ENCODE results near the gene FAM120AOS. TPM values are rescaled to one million over a fixed set of nuclear protein-coding genes. Genes with fewer than 3 reads are reported as not detected.

The FAM120AOS gene
- polyA plus RNA-seq, 1 donor = 52.6 TPM

- DNase-seq = no peak
- Histone ChIP-seq H3K9me3 (ENCODE audit: control insufficient read depth, low read depth, low read length) (no peaks in the 10 kb centered on the region), H3K27me3 (ENCODE audit: control insufficient read depth, insufficient read depth, low read length) (no peaks in the 10 kb centered on the region), H3K36me3 (ENCODE audit: control insufficient read depth, insufficient read depth, low read length) (peaks cover 10% of the 10 kb centered on the region), H3K4me3 (ENCODE audit: low read length) (no peak overlapping the region), H3K27ac (ENCODE audit: low read length) (peak overlapping the region; percentile 97), H3K4me1 (ENCODE audit: control insufficient read depth, insufficient read depth, low read length) (peaks cover 48% of the 10 kb centered on the region)
- 70% methylated on average over 2 of the region's 5 CpGs for WGBS (ENCODE audit: insufficient coverage, low lambda C conversion rate)
Observed at GRCh38 chr9:93470391-93470790, 17.0 kb upstream of the FAM120AOS start.

GRCh38 chr9:93468763-93469456 is 15.5 kb upstream of the FAM120AOS start:
- peak; percentile 74 to 87 for DNase-seq
- peak overlapping the region; percentile 5 for H3K4me3 ChIP-seq (ENCODE audit: low read length)
- H3K27me3 ChIP-seq (ENCODE audit: control insufficient read depth, insufficient read depth, low read length) = no peaks in the 10 kb centered on the region
- H3K9me3 ChIP-seq (ENCODE audit: control insufficient read depth, low read depth, low read length) = no peaks in the 10 kb centered on the region
- peaks cover 7% of the 10 kb centered on the region for H3K36me3 ChIP-seq (ENCODE audit: control insufficient read depth, insufficient read depth, low read length)
- 0% methylated on average over 1 of the region's 5 CpGs for WGBS (ENCODE audit: insufficient coverage, low lambda C conversion rate)
- peak overlapping the region; percentile 97 for H3K27ac ChIP-seq (ENCODE audit: low read length)
- peaks cover 60% of the 10 kb centered on the region for H3K4me1 ChIP-seq (ENCODE audit: control insufficient read depth, insufficient read depth, low read length)

- DNase-seq = peak in 1 of 2 donors; percentile 53
- Histone ChIP-seq H3K4me3 (ENCODE audit: low read length) (no peak overlapping the region), H3K4me1 (ENCODE audit: control insufficient read depth, insufficient read depth, low read length) (peaks cover 60% of the 10 kb centered on the region), H3K36me3 (ENCODE audit: control insufficient read depth, insufficient read depth, low read length) (peaks cover 3% of the 10 kb centered on the region), H3K27ac (ENCODE audit: low read length) (peak overlapping the region; percentile 97), H3K27me3 (ENCODE audit: control insufficient read depth, insufficient read depth, low read length) (no peaks in the 10 kb centered on the region), H3K9me3 (ENCODE audit: control insufficient read depth, low read depth, low read length) (no peaks in the 10 kb centered on the region)
- WGBS (ENCODE audit: insufficient coverage, low lambda C conversion rate) = no CpG with 5 or more reads among the region's 3 CpGs
Observed at GRCh38 chr9:93467462-93467861, 14.1 kb upstream of the FAM120AOS start.

- Histone ChIP-seq H3K27ac (ENCODE audit: low read length) (peak overlapping the region; percentile 97), H3K27me3 (ENCODE audit: control insufficient read depth, insufficient read depth, low read length) (no peaks in the 10 kb centered on the region), H3K36me3 (ENCODE audit: control insufficient read depth, insufficient read depth, low read length) (peaks cover 3% of the 10 kb centered on the region), H3K4me3 (ENCODE audit: low read length) (no peak overlapping the region), H3K9me3 (ENCODE audit: control insufficient read depth, low read depth, low read length) (no peaks in the 10 kb centered on the region), H3K4me1 (ENCODE audit: control insufficient read depth, insufficient read depth, low read length) (peaks cover 60% of the 10 kb centered on the region)
- DNase-seq = no peak
- WGBS (ENCODE audit: insufficient coverage, low lambda C conversion rate) = no CpG with 5 or more reads among the region's 3 CpGs
Observed at GRCh38 chr9:93467062-93467416, 13.7 kb upstream of the FAM120AOS start.

GRCh38 chr9:93466416-93467061 is 13.2 kb upstream of the FAM120AOS start:
- peak overlapping the region; percentile 97 for H3K27ac ChIP-seq (ENCODE audit: low read length)
- H3K9me3 ChIP-seq (ENCODE audit: control insufficient read depth, low read depth, low read length) = no peaks in the 10 kb centered on the region
- H3K27me3 ChIP-seq (ENCODE audit: control insufficient read depth, insufficient read depth, low read length) = no peaks in the 10 kb centered on the region
- no peak overlapping the region for H3K4me3 ChIP-seq (ENCODE audit: low read length)
- H3K4me1 ChIP-seq (ENCODE audit: control insufficient read depth, insufficient read depth, low read length) = peaks cover 60% of the 10 kb centered on the region
- WGBS (ENCODE audit: insufficient coverage, low lambda C conversion rate) = no CpG with 5 or more reads among the region's 7 CpGs
- peaks cover 3% of the 10 kb centered on the region for H3K36me3 ChIP-seq (ENCODE audit: control insufficient read depth, insufficient read depth, low read length)
- DNase-seq = peak in 1 of 2 donors; percentile 39

GRCh38 chr9:93465855-93466254 is 12.5 kb upstream of the FAM120AOS start:
- WGBS (ENCODE audit: insufficient coverage, low lambda C conversion rate) = no CpG with 5 or more reads among the region's 6 CpGs
- Histone ChIP-seq H3K27ac (ENCODE audit: low read length) (peak overlapping the region; percentile 97), H3K4me3 (ENCODE audit: low read length) (no peak overlapping the region), H3K27me3 (ENCODE audit: control insufficient read depth, insufficient read depth, low read length) (no peaks in the 10 kb centered on the region), H3K4me1 (ENCODE audit: control insufficient read depth, insufficient read depth, low read length) (peaks cover 57% of the 10 kb centered on the region), H3K36me3 (ENCODE audit: control insufficient read depth, insufficient read depth, low read length) (no peaks in the 10 kb centered on the region), H3K9me3 (ENCODE audit: control insufficient read depth, low read depth, low read length) (no peaks in the 10 kb centered on the region)
- peak in 1 of 2 donors; percentile 35 for DNase-seq

- H3K27me3 ChIP-seq (ENCODE audit: control insufficient read depth, insufficient read depth, low read length) = no peaks in the 10 kb centered on the region
- H3K27ac ChIP-seq (ENCODE audit: low read length) = no peak overlapping the region
- H3K9me3 ChIP-seq (ENCODE audit: control insufficient read depth, low read depth, low read length) = no peaks in the 10 kb centered on the region
- peaks cover 51% of the 10 kb centered on the region for H3K4me1 ChIP-seq (ENCODE audit: control insufficient read depth, insufficient read depth, low read length)
- 94% methylated on average over 2 of the region's 2 CpGs for WGBS (ENCODE audit: insufficient coverage, low lambda C conversion rate)
- DNase-seq = no peak
- no peaks in the 10 kb centered on the region for H3K36me3 ChIP-seq (ENCODE audit: control insufficient read depth, insufficient read depth, low read length)
- H3K4me3 ChIP-seq (ENCODE audit: low read length) = no peak overlapping the region
Observed at GRCh38 chr9:93464876-93465275, 11.5 kb upstream of the FAM120AOS start.

- 40% methylated on average over 1 of the region's 3 CpGs for WGBS (ENCODE audit: insufficient coverage, low lambda C conversion rate)
- H3K9me3 ChIP-seq (ENCODE audit: control insufficient read depth, low read depth, low read length) = no peaks in the 10 kb centered on the region
Observed at GRCh38 chr9:93464395-93464794, 11.0 kb upstream of the FAM120AOS start.

GRCh38 chr9:93463638-93464248 is 10.4 kb upstream of the FAM120AOS start:
- DNase-seq = no peak
- Histone ChIP-seq H3K4me3 (ENCODE audit: low read length) (no peak overlapping the region), H3K36me3 (ENCODE audit: control insufficient read depth, insufficient read depth, low read length) (no peaks in the 10 kb centered on the region), H3K9me3 (ENCODE audit: control insufficient read depth, low read depth, low read length) (no peaks in the 10 kb centered on the region), H3K27ac (ENCODE audit: low read length) (no peak overlapping the region), H3K4me1 (ENCODE audit: control insufficient read depth, insufficient read depth, low read length) (peaks cover 44% of the 10 kb centered on the region), H3K27me3 (ENCODE audit: control insufficient read depth, insufficient read depth, low read length) (no peaks in the 10 kb centered on the region)
- 92% methylated on average over 2 of the region's 4 CpGs for WGBS (ENCODE audit: insufficient coverage, low lambda C conversion rate)

More at GRCh38 chr9:93464395-93464794, 11.0 kb upstream of the FAM120AOS start:
- peak in 1 of 2 donors; percentile 44 for DNase-seq
- Histone ChIP-seq H3K4me3 (ENCODE audit: low read length) (no peak overlapping the region), H3K27me3 (ENCODE audit: control insufficient read depth, insufficient read depth, low read length) (no peaks in the 10 kb centered on the region), H3K27ac (ENCODE audit: low read length) (no peak overlapping the region), H3K4me1 (ENCODE audit: control insufficient read depth, insufficient read depth, low read length) (peaks cover 47% of the 10 kb centered on the region), H3K36me3 (ENCODE audit: control insufficient read depth, insufficient read depth, low read length) (no peaks in the 10 kb centered on the region)

GRCh38 chr9:93461821-93462220 is 8.4 kb upstream of the FAM120AOS start:
- Histone ChIP-seq H3K9me3 (ENCODE audit: control insufficient read depth, low read depth, low read length) (no peaks in the 10 kb centered on the region), H3K4me3 (ENCODE audit: low read length) (no peak overlapping the region), H3K36me3 (ENCODE audit: control insufficient read depth, insufficient read depth, low read length) (no peaks in the 10 kb centered on the region), H3K27ac (ENCODE audit: low read length) (no peak overlapping the region), H3K4me1 (ENCODE audit: control insufficient read depth, insufficient read depth, low read length) (peaks cover 46% of the 10 kb centered on the region), H3K27me3 (ENCODE audit: control insufficient read depth, insufficient read depth, low read length) (no peaks in the 10 kb centered on the region)
- no CpG with 5 or more reads among the region's 2 CpGs for WGBS (ENCODE audit: insufficient coverage, low lambda C conversion rate)
- no peak for DNase-seq

All from large intestine (tissue), 3 donors.